Left lung (tissue), 10 donors: ENCODE results near the gene FBXL22. TPM values are rescaled to one million over a fixed set of nuclear protein-coding genes. Genes with fewer than 3 reads are reported as not detected.

Source experiments
- ATAC-seq: fragments of 200-7000 bp; cut with Tn5 transposase; one replicate; pipeline ENCODE4 v1.9.1; 2020; ENCODE audit warnings: moderate library complexity
- DNase-seq, 4 donors: peaks; one replicate each; pipeline ENCODE4 v3.0.0-alpha.2; 2013 to 2020
- H3K27ac ChIP-seq, 2 donors: fragments of 200-600 bp; sonication (generic) in 1 of 2; one replicate each; pipeline versions ENCODE4 v1.5.0 to v1.8.0; 2020 to 2021
- H3K27me3 ChIP-seq, 2 donors: fragments of 200-600 bp; sonication (generic) in 1 of 2; one replicate each; pipeline versions ENCODE4 v1.5.0 to v1.8.0; 2020 to 2021
- H3K36me3 ChIP-seq, 2 donors: fragments of 200-600 bp; sonication (generic) in 1 of 2; one replicate each; pipeline versions ENCODE4 v1.5.0 to v1.8.0; 2020 to 2021
- H3K4me1 ChIP-seq, 2 donors: fragments of 200-600 bp; one replicate each; pipeline ENCODE4 v1.8.0; 2021
- H3K4me3 ChIP-seq, 2 donors: fragments of 200-600 bp; sonication (generic) in 1 of 2; one replicate each; pipeline versions ENCODE4 v1.5.0 to v1.8.0; 2020 to 2021; ENCODE audit warnings: mild to moderate bottlenecking in 1 of 2
- H3K9me3 ChIP-seq, 2 donors: fragments of 200-600 bp; sonication (generic) in 1 of 2; one replicate each; pipeline versions ENCODE4 v1.5.0 to v1.8.0; 2020 to 2021
- intact Hi-C, 2 donors: fragments of 100-400 bp; cut with DNase I; formaldehyde crosslinking; loops; one replicate each; pipeline versions ENCODE4 v1.11.2 to v1.14.2; 2022
- polyA plus RNA-seq, 6 donors: library from polyadenylated mRNA; unstranded; fragments of 120-200 nt; gene quantifications; one replicate each; pipeline ENCODE4 v1.2.1, GENCODE V29; 2013; ENCODE audit not compliant: insufficient read length in 6 of 6
- total RNA-seq, 2 donors: library from RNA; stranded (reverse); fragmentation: NEBNext Ultra II Directional; extraction: Animal tissue kit (Norgen Biotek cat#: 25700); gene quantifications; one replicate each; pipeline ENCODE4 v1.2.1, GENCODE V29; 2021
- TF ChIP-seq, protein P1 (sequence below), 2 donors: fragments of 200-600 bp; sonication (generic) in 1 of 2; IDR thresholded peaks; one replicate each; pipeline versions ENCODE4 v1.5.0 to v1.8.0; 2021; ENCODE audit warnings: antibody characterized with exemption in 2 of 2
- donor health status: DM: no; HTN: yes; CAD: no.
- donor health status: DM: no; HTN: no; CAD: no.

Gene FBXL22
- total and polyA plus RNA-seq, 8 donors = 1.9 to 4.6 (median 2.7) TPM

- Histone ChIP-seq H3K27me3 (no peaks in the 10 kb centered on the region), H3K4me1 (no peaks in the 10 kb centered on the region), H3K4me3 (no peak overlapping the region), H3K9me3 (no peaks in the 10 kb centered on the region), H3K36me3 (peaks cover 0 to 73% of the 10 kb centered on the region in 2 donors), H3K27ac (no peak overlapping the region)
- intact Hi-C loops = no loop called here
- TF ChIP-seq, protein P1, sequence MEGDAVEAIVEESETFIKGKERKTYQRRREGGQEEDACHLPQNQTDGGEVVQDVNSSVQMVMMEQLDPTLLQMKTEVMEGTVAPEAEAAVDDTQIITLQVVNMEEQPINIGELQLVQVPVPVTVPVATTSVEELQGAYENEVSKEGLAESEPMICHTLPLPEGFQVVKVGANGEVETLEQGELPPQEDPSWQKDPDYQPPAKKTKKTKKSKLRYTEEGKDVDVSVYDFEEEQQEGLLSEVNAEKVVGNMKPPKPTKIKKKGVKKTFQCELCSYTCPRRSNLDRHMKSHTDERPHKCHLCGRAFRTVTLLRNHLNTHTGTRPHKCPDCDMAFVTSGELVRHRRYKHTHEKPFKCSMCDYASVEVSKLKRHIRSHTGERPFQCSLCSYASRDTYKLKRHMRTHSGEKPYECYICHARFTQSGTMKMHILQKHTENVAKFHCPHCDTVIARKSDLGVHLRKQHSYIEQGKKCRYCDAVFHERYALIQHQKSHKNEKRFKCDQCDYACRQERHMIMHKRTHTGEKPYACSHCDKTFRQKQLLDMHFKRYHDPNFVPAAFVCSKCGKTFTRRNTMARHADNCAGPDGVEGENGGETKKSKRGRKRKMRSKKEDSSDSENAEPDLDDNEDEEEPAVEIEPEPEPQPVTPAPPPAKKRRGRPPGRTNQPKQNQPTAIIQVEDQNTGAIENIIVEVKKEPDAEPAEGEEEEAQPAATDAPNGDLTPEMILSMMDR (IDR thresholded peaks at IDR 0.05) = no peak
- DNase-seq = no peak
- ATAC-seq = no peak
Measured at GRCh38 chr15:63623232-63623969, 26.2 kb downstream of the FBXL22 start.

DNA sequence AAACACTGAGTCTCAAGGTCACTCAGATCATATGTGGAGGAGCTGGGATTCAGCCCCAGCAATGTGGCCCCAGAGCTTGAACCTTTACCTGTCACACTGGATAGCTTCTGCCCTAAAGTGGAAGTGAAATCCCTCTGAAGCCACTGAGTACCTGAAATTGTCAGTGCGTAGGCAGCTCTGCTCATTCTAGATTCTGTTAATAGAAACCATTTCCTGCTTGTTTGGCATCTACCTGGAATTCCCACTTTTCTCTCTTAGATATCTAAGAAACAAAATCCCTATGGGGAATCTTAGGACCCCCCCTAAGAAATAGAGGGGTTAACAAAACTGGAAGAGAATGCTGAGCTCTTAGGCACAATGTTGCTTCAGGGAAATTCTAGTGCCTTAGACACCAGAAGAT is 29.8 kb downstream of the FBXL22 start:
- H3K9me3 ChIP-seq = no peaks in the 10 kb centered on the region
- ATAC-seq (no peak), DNase-seq (no peak)
- TF ChIP-seq, protein P1 (IDR thresholded peaks at IDR 0.05) = no peak
- H3K27ac ChIP-seq = no peak overlapping the region
- H3K4me1 ChIP-seq = no peaks in the 10 kb centered on the region
- H3K4me3 ChIP-seq = no peak overlapping the region
- H3K27me3 ChIP-seq = no peaks in the 10 kb centered on the region
- intact Hi-C loops = no loop called here
- H3K36me3 ChIP-seq = peaks cover 0 to 100% of the 10 kb centered on the region in 2 donors

DNA sequence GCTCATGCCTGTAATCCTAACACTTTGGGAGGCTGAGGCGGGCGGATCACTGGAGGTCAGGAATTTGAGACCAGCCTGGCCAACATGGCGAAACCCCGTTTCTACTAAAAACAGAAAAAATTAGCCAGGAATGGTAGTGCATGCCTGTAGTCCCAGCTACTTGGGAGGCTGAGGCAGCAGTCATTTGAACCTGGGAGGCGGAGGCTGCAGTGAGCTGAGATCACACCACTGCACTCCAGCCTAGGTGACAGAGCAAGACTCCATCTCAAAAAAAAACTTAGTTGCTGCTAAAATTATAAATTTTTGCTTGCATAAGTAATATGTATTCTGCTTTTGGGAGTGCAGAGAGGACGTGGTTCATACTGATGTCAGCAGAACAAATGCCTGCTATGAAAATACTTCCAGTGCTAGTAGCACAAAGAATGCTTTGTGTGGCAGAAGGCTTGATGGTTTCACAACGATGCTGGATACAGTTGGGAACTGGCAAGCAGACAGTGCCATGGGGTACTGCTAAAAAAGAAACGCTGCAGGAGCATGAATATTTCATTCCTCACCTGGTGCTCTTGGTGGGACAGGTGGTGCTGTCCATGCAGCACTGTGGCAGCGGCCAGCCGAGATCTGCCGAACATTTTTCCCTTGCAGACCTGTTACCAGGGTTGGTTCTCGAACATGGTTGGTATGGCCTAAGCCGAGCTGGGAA is 31.1 kb downstream of the FBXL22 start:
- TF ChIP-seq, protein P1 (IDR thresholded peaks at IDR 0.05) = no peak
- DNase-seq (no peak), ATAC-seq (no peak)
- Histone ChIP-seq H3K36me3 (peaks cover 0 to 100% of the 10 kb centered on the region in 2 donors), H3K27me3 (no peaks in the 10 kb centered on the region), H3K27ac (no peak overlapping the region), H3K9me3 (no peaks in the 10 kb centered on the region), H3K4me3 (no peak overlapping the region), H3K4me1 (no peaks in the 10 kb centered on the region)
- intact Hi-C loops = no loop called here

DNA sequence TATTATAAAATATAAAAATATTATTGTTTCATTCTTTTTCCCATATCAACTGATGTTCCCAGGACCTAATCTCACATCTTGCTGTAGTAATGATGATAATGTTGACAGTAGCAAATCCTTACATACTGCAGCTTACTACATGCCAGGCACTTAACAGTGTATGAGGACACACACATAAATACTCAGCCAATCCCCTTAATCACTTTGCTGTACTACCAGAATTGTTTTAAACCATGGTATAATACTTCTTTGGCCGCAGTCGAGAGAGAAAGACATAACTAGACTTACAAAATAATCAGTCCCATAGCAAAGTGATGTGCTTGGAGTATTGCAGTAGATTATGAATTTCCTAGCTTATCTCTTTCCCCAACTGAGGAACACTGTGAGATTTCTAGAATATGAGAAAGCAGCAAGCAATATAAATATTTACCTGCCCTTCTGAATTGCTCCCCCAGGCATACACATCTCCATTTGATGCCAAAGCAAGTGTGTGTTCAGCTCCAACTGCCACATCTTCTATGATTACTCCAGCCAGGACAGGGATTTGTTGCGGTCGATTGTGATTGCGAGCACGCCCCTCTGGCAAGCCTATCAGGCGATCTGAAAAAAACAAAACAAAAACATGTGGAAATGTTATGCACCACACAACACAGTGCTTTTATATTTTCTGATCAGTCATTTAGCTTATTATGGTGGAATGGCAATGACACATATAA is 33.0 kb downstream of the FBXL22 start:
- ATAC-seq = no peak

More for the DNA sequence above, 33.0 kb downstream of the FBXL22 start:
- intact Hi-C loops = no loop called here
- H3K27ac ChIP-seq = no peak overlapping the region
- no peak overlapping the region for H3K4me3 ChIP-seq
- TF ChIP-seq, protein P1 (IDR thresholded peaks at IDR 0.05) = no peak
- H3K27me3 ChIP-seq = no peaks in the 10 kb centered on the region
- DNase-seq = no peak
- no peaks in the 10 kb centered on the region for H3K4me1 ChIP-seq
- no peaks in the 10 kb centered on the region for H3K9me3 ChIP-seq
- peaks cover 0 to 100% of the 10 kb centered on the region in 2 donors for H3K36me3 ChIP-seq
